A204.1 (cell line): Measurements from ENCODE around the gene VPS52.
"Not testable (repeated sequence)": the region's sequence is repeated elsewhere in the genome, so short reads cannot be mapped to it uniquely, and the experiment has no call there.

Source experiments
- FAIRE-seq: peaks from 2 replicates; lab custom pipeline; 2012; peaks lifted over from hg19 to GRCh38; lab: Jason Lieb, UNC

Gene VPS52

GRCh38 chr6:33301877-33302276 is 30.2 kb upstream of the VPS52 start:
- no peak for FAIRE-seq

DNA sequence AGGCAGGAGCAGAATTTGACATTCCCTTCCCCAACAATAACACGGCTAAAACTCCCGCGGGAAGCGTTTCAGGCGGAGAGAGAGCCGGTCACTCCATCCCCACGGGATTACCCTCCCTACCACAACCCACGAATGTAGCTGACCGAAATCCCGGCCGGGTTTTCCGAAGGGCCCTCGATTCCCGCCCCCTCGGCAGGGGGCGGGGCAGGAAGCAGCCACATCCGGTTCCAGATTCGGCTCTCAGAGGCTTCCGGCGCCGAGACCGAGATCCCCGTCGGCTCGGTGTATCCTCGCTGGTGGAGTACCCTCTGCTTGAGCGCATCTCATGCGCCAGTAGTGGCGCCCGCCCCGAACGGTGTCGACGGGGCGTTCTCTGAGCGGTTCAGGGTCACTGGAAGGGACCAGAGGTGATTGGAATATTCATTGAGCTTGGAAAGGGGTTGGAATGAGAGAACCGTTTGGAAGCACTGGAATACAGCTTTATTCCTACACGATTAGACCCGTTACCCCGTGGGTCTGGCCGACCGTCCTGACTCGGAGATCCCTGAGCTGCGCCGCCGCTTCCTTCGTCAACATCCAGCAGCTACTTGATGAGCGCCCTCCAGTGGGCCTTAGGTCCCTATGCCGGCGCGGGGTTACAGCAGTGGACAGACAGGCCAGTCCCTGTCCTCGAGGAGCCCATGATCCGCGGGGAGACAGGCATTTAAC is 27.7 kb upstream of the VPS52 start:
- no peak for FAIRE-seq

- FAIRE-seq: no peak
Measured at GRCh38 chr6:33298773-33299236, 27.1 kb upstream of the VPS52 start, which contains the start of gene RGL2. RGL2 (minus strand) TSS chr6:33298942; CDS start chr6:33298610, 332 bp downstream.

- no peak for FAIRE-seq
Measured at GRCh38 chr6:33297956-33298772, 26.5 kb upstream of the VPS52 start.

GRCh38 chr6:33297406-33297955 is 25.8 kb upstream of the VPS52 start:
- no peak for FAIRE-seq

DNA sequence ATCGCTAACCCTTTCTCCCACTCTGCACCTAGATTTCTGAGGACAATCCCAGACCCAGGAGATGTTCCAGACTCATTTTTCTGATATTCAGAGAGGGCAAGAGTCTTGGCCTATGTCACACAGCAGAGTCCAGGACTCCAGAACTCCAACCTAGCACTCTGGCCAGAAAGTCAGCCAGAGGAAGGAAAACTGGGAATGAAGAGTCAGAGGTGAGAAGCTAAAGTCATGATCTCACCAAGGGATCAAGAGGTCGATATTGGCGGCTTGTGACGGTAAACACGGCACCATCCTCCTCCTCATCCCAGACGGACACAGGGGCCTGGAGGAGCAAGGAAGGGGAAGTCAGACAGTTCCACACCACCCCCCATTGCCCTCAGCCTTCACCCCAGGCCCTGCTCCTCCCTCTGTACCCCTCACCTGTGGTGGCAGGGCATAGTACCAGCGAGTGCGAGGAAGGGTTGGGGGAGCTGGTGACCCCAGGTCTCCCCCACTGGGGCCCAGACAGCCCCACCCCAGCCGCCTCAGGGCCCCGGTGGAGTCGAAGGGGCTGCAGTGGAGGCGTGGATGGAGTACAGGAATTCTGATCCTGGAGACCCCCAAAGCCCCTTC is 25.2 kb upstream of the VPS52 start:
- FAIRE-seq: no peak

GRCh38 chr6:33295621-33296369 is 24.1 kb upstream of the VPS52 start:
- no peak for FAIRE-seq

DNA sequence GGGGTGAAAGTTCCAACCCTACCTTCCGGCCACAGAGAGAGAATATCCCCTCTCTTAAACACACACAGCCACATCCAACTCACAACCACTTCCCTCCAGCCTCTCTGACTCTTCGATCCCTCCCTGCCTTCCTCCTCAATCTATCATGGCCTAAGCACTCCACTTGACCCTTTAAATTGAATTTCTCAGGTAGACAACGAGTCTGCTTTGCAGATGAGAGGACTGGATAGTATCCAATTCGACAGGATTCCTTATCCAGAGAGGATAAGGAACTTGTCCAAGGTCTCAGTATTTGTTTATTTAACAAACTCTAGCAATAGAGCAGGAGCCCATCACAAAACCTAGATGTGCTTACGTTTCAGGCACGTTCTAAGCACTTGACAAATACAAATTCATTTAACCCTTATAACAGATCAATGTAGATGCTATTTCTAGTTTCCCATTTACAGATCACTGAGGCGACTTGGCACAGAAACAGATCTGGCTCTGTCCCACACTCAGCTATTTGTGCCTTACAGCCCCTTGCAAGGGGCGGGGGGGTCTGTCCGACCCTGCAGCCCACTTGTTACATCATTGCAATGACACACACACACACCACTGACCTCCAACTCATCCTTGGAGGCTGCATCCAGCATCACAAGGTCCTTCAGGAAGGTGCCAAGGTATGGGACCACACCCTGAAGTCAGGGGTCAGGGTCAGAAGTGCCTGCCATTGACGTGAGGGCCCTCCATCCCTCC is 22.6 kb upstream of the VPS52 start:
- FAIRE-seq: no peak

GRCh38 chr6:33292996-33293682 is 21.5 kb upstream of the VPS52 start:
- FAIRE-seq: no peak

DNA sequence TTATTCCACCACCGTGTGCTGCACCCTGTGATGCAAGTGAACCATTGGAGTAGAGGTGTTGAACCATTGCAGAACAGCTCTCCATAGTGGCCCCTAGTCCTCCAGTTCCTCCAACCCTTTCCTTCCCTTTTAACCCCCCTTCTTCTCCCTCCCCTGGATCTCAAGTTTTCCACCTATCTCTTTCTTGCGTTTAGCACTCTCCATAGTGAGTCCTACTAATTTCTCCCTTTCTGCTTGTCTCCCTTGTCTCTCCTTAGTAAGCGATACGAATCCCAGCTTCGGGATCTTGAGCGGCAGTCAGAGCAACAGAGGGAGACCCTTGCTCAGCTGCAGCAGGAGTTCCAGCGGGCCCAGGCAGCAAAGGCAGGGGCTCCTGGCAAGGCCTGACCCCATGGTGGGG is 18.8 kb upstream of the VPS52 start:
- no peak for FAIRE-seq

- FAIRE-seq: no peak
Measured at GRCh38 chr6:33289784-33290315, 18.2 kb upstream of the VPS52 start.

DNA sequence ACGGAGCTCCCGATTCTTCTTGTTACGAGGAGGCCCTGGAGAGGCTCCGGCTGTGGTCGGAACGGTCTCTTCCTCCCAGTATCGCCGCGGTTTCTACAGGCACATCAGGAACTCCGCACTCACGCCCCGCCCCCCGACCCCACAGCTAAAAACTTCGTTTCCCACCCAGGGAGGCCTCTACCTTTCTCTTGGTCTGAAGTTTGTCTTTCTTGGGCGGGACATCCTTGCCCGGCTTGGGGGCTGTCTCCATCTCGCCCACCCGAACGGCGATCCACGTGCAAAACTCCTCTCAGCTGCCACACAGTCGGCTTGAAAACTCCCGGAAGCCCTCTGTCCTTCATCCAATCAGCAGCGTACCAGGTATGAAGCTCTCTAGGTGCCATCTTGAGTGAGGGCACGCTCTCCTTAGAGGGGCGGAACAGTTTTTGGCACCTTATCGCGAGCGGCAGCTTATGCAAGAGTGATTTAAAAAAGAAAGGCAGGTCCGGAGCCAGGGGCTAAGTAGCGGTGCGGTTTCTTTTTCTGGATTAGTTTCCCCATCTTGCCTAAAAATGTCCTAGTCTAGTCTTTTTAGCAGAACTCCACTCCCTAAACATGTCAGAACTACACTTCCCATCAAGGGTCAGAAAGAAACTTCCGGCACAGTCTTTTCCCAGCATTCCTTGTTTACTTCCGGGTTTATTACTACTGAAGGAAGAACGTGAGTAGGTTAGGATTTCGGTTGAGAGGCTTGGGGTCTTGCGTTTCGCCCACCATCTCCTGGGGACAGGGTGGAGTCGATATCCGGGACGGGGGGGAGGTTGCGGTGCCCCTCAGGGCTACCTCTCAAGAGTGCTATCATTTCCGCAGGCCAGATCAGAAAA is 17.5 kb upstream of the VPS52 start, which contains the start of the genes PFDN6 and WDR46:
Gene PFDN6 (plus strand): TSS at position 681 of the 863 bp plus-strand sequence. CDS start 256 bp downstream, outside the sequence.
Gene WDR46 (minus strand): TSS at position 319 of the 863 bp plus-strand sequence. CDS start 69 bp downstream, at position 250.
- FAIRE-seq: no peak

- no peak for FAIRE-seq
Measured at GRCh38 chr6:33288141-33288920, 16.7 kb upstream of the VPS52 start.

DNA sequence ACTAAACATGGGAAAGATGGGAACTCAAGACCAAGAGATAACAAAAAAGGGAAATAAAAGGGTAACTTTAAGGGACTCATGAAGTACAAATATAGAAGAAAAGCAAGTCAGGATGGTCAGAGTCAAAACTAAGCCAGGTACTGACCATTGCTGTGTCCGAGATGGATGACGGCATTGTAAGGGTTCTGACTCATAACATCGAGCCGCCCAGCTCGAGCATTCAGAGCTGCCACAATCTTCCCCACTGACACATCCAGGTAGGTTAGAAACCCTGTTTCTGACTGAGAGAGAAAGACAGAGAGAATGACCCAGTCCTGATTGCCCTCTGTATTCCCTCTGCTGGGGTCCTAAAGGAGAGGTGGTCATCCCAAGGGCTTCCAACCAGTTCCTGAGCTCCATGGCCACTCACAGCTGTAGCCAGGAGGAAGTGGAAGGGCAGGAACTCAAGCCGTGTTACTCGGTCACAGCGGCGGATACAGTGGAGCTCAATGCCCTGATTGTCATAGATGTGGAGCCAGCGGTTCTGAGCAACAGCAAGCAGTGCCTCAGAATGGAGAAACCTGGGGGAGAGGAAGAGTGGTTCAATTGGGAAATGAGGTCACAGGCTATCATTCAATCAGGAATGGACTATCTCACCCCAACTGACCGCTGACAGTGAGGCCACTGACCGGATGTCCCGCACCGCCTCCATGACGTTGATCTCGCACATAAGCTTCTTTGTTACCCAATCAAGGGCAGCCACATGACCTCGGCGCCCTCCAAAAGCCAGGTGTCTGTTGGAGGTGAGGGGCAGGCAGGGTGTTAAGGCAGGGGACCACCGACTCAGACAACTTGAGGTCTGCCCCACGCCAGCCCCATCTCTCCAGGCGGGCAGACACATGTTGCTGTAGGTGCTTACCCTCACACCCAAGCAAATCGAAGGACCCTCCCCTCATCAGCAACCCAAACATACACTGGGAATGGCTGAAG is 15.6 kb upstream of the VPS52 start:
- FAIRE-seq: no peak

GRCh38 chr6:33285214-33285613 is 13.5 kb upstream of the VPS52 start:
- not testable (repeated sequence) for FAIRE-seq

- FAIRE-seq: no peak
Measured at GRCh38 chr6:33280539-33280938, 8.9 kb upstream of the VPS52 start.

GRCh38 chr6:33279971-33280511 is 8.4 kb upstream of the VPS52 start:
- FAIRE-seq: no peak
